Bronchial epithelial cell (primary cell): ENCODE data around the gene ADGRG6. TPM values are rescaled to one million over a fixed set of nuclear protein-coding genes. Genes with fewer than 3 reads are reported as not detected.
"Not testable (repeated sequence)": the region's sequence is repeated elsewhere in the genome, so short reads cannot be mapped to it uniquely, and the experiment has no call there.

Experiments used
- DNase-seq: peaks from one replicate; pipeline ENCODE4 v3.0.0-alpha.2; 2010; ENCODE audit warnings: low read depth
- FAIRE-seq: peaks from 2 replicates; lab custom pipeline; 2011; peaks lifted over from hg19 to GRCh38; lab: Jason Lieb, UNC
- H3K27me3 ChIP-seq: 2 replicates; pipeline ENCODE4 v1.5.1; 2011; ENCODE audit warnings: low read length; ENCODE audit not compliant: control insufficient read depth, insufficient read depth
- H3K36me3 ChIP-seq: 2 replicates; pipeline ENCODE4 v1.5.1; 2011; ENCODE audit warnings: low read length; ENCODE audit not compliant: control insufficient read depth, insufficient read depth
- H3K4me3 ChIP-seq: 2 replicates; pipeline ENCODE4 v1.5.1; 2011; ENCODE audit warnings: mild to moderate bottlenecking, low read depth, low read length, control low read depth
- total RNA-seq: library from RNA; depleted of rRNA; stranded (reverse); fragments of >200 nt; gene quantifications from 2 replicates; pipeline ENCODE4 v1.2.1, GENCODE V29; 2014
- TF ChIP-seq, protein P1 (sequence below): IDR thresholded peaks from 2 replicates; pipeline ENCODE4 v1.5.1; 2011; ENCODE audit warnings: mild to moderate bottlenecking, moderate library complexity, low read length, control low read depth, inconsistent platforms; ENCODE audit not compliant: insufficient read depth, severe bottlenecking

ADGRG6 gene
- total RNA-seq, 1 donor from 2014 or later, result 12.4 TPM

DNA sequence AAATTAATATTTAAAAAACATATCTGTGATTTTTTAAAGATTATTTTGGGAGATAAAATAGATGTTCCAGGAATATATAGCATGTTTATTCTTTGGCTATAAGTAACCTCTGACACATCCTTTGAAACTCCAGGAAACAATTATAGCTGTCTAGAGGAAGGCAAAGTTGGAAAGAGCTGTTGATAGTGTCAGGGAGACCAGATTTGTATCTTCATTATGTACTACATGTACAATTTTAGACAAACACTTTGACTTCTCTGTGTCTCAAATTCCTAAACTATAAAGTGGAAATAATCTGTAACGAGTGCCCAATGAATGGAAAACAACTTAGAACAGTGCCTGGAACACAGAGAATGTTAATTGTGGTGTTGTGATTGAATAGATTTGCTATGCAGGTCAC, 25.6 kb upstream of the ADGRG6 start:
- H3K36me3 ChIP-seq, result no peaks in the 10 kb centered on the region
- H3K4me3 ChIP-seq, result no peak overlapping the region
- DNase-seq (no peak), FAIRE-seq (no peak)
- no peaks in the 10 kb centered on the region for H3K27me3 ChIP-seq
- TF ChIP-seq, protein P1, sequence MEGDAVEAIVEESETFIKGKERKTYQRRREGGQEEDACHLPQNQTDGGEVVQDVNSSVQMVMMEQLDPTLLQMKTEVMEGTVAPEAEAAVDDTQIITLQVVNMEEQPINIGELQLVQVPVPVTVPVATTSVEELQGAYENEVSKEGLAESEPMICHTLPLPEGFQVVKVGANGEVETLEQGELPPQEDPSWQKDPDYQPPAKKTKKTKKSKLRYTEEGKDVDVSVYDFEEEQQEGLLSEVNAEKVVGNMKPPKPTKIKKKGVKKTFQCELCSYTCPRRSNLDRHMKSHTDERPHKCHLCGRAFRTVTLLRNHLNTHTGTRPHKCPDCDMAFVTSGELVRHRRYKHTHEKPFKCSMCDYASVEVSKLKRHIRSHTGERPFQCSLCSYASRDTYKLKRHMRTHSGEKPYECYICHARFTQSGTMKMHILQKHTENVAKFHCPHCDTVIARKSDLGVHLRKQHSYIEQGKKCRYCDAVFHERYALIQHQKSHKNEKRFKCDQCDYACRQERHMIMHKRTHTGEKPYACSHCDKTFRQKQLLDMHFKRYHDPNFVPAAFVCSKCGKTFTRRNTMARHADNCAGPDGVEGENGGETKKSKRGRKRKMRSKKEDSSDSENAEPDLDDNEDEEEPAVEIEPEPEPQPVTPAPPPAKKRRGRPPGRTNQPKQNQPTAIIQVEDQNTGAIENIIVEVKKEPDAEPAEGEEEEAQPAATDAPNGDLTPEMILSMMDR, result no peak

DNA sequence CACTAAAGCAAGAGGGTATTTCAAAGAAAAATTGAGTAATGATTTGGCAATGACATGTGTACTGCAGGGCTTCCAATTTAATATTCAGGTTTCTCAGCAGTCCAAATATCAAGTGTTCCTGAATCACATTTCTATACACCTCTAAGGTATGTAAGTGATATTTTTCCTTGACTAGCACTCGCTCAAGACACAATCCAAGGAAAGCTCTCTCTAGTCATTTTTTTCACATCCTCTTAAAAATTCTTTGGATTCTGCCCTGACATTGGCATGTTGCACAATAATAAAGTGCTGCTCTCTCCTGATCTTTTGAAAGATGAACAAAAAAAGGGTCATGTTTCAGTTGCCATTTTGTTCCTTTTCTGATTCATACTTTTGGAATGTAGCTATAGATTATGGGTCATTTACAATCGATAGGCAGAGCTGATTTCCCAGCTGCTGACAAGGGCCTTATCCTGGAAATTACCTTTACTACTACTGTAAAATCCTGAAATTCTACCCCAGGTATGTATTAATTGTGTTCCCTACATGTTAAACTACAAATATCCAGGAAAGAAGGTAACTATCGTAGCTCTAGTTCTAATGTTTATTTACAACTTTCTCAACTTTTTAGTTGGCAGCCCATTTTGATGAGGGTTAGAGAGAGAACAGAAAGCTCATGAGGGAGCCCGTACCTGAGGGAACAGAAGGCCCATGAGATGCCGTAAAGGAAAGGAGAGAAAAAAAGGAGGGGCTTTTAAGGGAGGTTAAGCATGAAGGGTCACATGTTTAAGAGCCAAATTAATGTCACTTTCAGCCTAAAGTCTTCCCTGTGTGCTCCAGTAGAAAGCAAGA, 22.2 kb upstream of the ADGRG6 start:
- FAIRE-seq (no peak), DNase-seq (peak; percentile 57)
- TF ChIP-seq, protein P1, result no peak
- Histone ChIP-seq H3K36me3 (no peaks in the 10 kb centered on the region), H3K4me3 (no peak overlapping the region), H3K27me3 (no peaks in the 10 kb centered on the region)

DNA sequence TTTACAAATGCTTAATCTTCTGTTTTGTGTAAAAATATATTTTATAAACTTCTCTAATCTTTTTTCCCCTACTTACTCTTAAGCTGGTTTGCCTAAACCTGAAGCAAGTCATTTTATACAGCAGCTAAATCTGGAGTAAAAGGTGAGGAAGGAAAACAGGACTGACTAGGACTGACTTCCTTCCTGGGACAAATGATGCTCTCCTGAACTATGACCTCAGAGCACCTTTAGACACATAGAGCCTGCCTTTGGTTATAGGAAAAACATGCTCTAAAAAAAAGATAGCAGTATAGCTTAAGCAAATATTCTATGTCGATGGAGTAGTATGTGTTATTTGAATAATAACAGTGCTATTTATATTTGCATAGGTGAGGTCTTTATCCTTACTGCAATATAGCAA, 21.5 kb upstream of the ADGRG6 start:
- no peaks in the 10 kb centered on the region for H3K36me3 ChIP-seq
- H3K4me3 ChIP-seq, result no peak overlapping the region
- DNase-seq (no peak), FAIRE-seq (no peak)
- TF ChIP-seq, protein P1, result no peak
- no peaks in the 10 kb centered on the region for H3K27me3 ChIP-seq

DNA sequence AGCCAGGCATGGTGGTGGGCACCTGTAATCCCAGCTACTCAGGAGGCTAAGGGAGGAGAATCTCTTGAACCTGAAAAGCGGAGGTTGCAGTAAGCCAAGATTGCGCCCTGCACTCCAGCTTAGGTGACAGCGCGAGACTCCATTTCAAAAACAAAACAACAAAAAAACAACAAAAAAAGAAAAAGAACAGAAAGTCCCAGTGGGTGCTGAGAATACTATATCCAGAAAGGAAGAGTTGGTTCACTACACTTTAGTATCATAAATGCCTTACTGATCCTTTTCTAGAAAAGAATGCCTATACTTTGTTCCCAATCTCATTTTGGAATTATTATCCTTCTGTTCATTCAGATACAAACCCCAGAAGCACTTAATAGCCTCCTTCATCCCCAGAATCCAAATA, 20.9 kb upstream of the ADGRG6 start:
- TF ChIP-seq, protein P1, result no peak
- Histone ChIP-seq H3K4me3 (no peak overlapping the region), H3K27me3 (no peaks in the 10 kb centered on the region), H3K36me3 (no peaks in the 10 kb centered on the region)
- FAIRE-seq (no peak), DNase-seq (no peak)

DNA sequence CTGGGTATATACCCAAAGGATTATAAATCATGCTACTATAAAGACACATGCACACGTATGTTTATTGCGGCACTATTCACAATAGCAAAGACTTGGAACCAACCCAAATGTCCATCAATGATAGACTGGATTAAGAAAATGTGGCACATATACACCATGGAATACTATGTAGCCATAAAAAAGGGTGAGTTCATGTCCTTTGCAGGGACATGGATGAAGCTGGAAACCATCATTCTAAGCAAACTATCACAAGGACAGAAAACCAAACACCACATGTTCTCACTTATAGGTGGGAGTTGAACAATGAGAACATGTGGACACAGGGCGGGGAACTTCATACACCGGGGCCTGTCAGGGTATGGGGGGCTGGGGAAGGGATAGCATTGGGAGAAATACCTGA, 18.7 kb upstream of the ADGRG6 start:
- H3K27me3 ChIP-seq, FAIRE-seq, H3K4me3 ChIP-seq, DNase-seq, H3K36me3 ChIP-seq: not testable (repeated sequence)

DNA sequence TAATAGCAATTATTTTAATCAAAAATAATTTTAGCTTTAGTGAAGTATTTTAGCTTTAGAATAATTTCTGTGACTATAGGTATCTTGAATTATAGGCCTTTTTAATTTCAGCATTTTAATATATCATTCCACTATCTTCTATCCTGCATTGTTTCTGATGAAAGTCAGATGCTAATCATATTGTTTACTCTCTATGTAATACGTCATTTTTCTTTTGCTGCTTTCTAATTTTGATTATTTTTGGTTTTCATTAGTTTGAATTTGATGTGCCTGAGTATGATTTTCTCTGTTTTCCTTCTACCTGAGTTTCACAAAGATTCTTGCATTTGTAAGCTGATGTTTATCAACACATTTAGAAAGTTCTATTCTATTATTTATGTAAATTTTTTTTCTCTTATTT, 17.4 kb upstream of the ADGRG6 start:
- no peaks in the 10 kb centered on the region for H3K27me3 ChIP-seq
- no peak overlapping the region for H3K4me3 ChIP-seq
- TF ChIP-seq, protein P1, result no peak
- no peaks in the 10 kb centered on the region for H3K36me3 ChIP-seq
- FAIRE-seq (no peak), DNase-seq (no peak)
